Measurements from ENCODE around the gene MYH11. TPM values are rescaled to one million over a fixed set of nuclear protein-coding genes. Genes with fewer than 3 reads are reported as not detected.

MYH11 gene
- 100 to 1,000 TPM in 2 of 6 donors, 10 to 100 TPM in 4; 33.6 to 224 (median 87.4) TPM for total RNA-seq

- peak in 1 of 2 donors; percentile 30 for ATAC-seq (ENCODE audit: low FRiP score in 2 of 2)
- H3K27me3 ChIP-seq = peaks cover 0 to 19% (median 9%) of the 10 kb centered on the region in 4 donors
These were observed at the start of gene MYH11 for GRCh38 chr16:15856901-15857698. TSS of gene MYH11 (minus strand) at chr16:15857028. CDS start at chr16:15838252, 18,776 bp downstream.

GRCh38 chr16:15906439-15906838 is 49.6 kb upstream of the MYH11 start:
- H3K27me3 ChIP-seq = no peaks in the 10 kb centered on the region
- H3K27ac ChIP-seq = no peak overlapping the region
- DNase-seq (no peak), ATAC-seq (ENCODE audit: low FRiP score in 2 of 2) (no peak)
- no peaks in the 10 kb centered on the region for H3K36me3 ChIP-seq
- H3K9me3 ChIP-seq = peaks cover 0 to 6% (median 0%) of the 10 kb centered on the region in 4 donors
- TF ChIP-seq EP300 (IDR thresholded peaks at IDR 0.05) (no peak), POLR2A (IDR thresholded peaks at IDR 0.05) (no peak)
- H3K4me1 ChIP-seq = no peaks in the 10 kb centered on the region
- no peak overlapping the region for H3K4me3 ChIP-seq
- WGBS, 2 donors = 79 to 85% methylated on average over 2 of the region's 2 CpGs

More at GRCh38 chr16:15856901-15857698, at the start of gene MYH11:
- H3K4me1 ChIP-seq = peaks cover 17 to 28% (median 19%) of the 10 kb centered on the region in 4 donors
- H3K4me3 ChIP-seq = peak within 1 kb of the TSS; percentile 28 to 50 (median 48)
- no peak for TF ChIP-seq CTCF (IDR thresholded peaks at IDR 0.05)
- TF ChIP-seq POLR2A (IDR thresholded peaks at IDR 0.05) = no peak
- TF ChIP-seq EP300 (IDR thresholded peaks at IDR 0.05) = no peak
- no peak for TF ChIP-seq POLR2AphosphoS5 (IDR thresholded peaks at IDR 0.05)
- H3K27ac ChIP-seq = peak within 1 kb of the TSS in 3 of 4 donors; percentile 26 to 67 (median 62)
- no peaks in the 10 kb centered on the region for H3K9me3 ChIP-seq
- peak in 1 of 2 donors; percentile 73 for DNase-seq
- no peaks in the 10 kb centered on the region for H3K36me3 ChIP-seq
- 1 to 4% methylated on average over 9 to 44 of the region's 49 CpGs for WGBS, 2 donors

GRCh38 chr16:15903960-15904359 is 47.1 kb upstream of the MYH11 start:
- Histone ChIP-seq H3K36me3 (no peaks in the 10 kb centered on the region), H3K9me3 (peaks cover 0 to 6% (median 0%) of the 10 kb centered on the region in 4 donors), H3K4me3 (no peak overlapping the region), H3K27ac (no peak overlapping the region), H3K4me1 (peaks cover 0 to 8% (median 0%) of the 10 kb centered on the region in 4 donors), H3K27me3 (no peaks in the 10 kb centered on the region)
- TF ChIP-seq EP300 (IDR thresholded peaks at IDR 0.05) (no peak), CTCF (IDR thresholded peaks at IDR 0.05) (no peak), POLR2A (IDR thresholded peaks at IDR 0.05) (no peak), POLR2AphosphoS5 (IDR thresholded peaks at IDR 0.05) (no peak)
- DNase-seq (no peak), ATAC-seq (ENCODE audit: low FRiP score in 2 of 2) (no peak)
- 97 to 98% methylated on average over 5 of the region's 5 CpGs for WGBS, 2 donors

- H3K4me3 ChIP-seq = no peak overlapping the region
- no peaks in the 10 kb centered on the region for H3K27me3 ChIP-seq
- H3K27ac ChIP-seq = no peak overlapping the region
- TF ChIP-seq POLR2A (IDR thresholded peaks at IDR 0.05) (no peak), EP300 (IDR thresholded peaks at IDR 0.05) (no peak), POLR2AphosphoS5 (IDR thresholded peaks at IDR 0.05) (no peak), CTCF (IDR thresholded peaks at IDR 0.05) (no peak)
- no peaks in the 10 kb centered on the region for H3K36me3 ChIP-seq
- ATAC-seq (ENCODE audit: low FRiP score in 2 of 2) (no peak), DNase-seq (no peak)
- no peaks in the 10 kb centered on the region for H3K9me3 ChIP-seq
- peaks cover 0 to 11% (median 0%) of the 10 kb centered on the region in 4 donors for H3K4me1 ChIP-seq
- WGBS, 2 donors = 67 to 75% methylated on average over 6 of the region's 6 CpGs
These were observed 44.2 kb upstream of the MYH11 start for GRCh38 chr16:15900901-15901500.

GRCh38 chr16:15900357-15900756 is 43.5 kb upstream of the MYH11 start:
- TF ChIP-seq POLR2AphosphoS5 (IDR thresholded peaks at IDR 0.05) (no peak), CTCF (IDR thresholded peaks at IDR 0.05) (no peak), EP300 (IDR thresholded peaks at IDR 0.05) (no peak), POLR2A (IDR thresholded peaks at IDR 0.05) (no peak)
- H3K4me1 ChIP-seq = peaks cover 0 to 11% (median 0%) of the 10 kb centered on the region in 4 donors
- no peaks in the 10 kb centered on the region for H3K9me3 ChIP-seq
- WGBS, 2 donors = 90 to 94% methylated on average over 3 of the region's 3 CpGs
- H3K27ac ChIP-seq = no peak overlapping the region
- DNase-seq = no peak
- no peak for ATAC-seq (ENCODE audit: low FRiP score in 2 of 2)
- H3K4me3 ChIP-seq = no peak overlapping the region
- no peaks in the 10 kb centered on the region for H3K36me3 ChIP-seq
- H3K27me3 ChIP-seq = no peaks in the 10 kb centered on the region
